Activated naive CD4-positive, alpha-beta T cell treated with anti-CD3 and anti-CD28 coated beads for 36 hours (primary cell): ENCODE results near the gene VSTM2B. TPM values are rescaled to one million over a fixed set of nuclear protein-coding genes. Genes with fewer than 3 reads are reported as not detected.
"Not testable (repeated sequence)": the region's sequence is repeated elsewhere in the genome, so short reads cannot be mapped to it uniquely, and the experiment has no call there.

Experiments used
- CTCF ChIA-PET: fragments of 350-600 bp; sonication (Branson Sonifier 250); formaldehyde crosslinking; loops from one replicate; lab custom pipeline; 2021; ENCODE audit warnings: antibody characterized with exemption; lab: Charles Lee
- DNase-seq: peaks from one replicate; pipeline ENCODE4 v3.0.0-alpha.2; 2020
- H3K27ac Mint-ChIP-seq: one replicate; pipeline ENCODE4 v1.8.0; 2021; ENCODE audit warnings: mild to moderate bottlenecking, mixed read lengths
- H3K27me3 Mint-ChIP-seq: one replicate; pipeline ENCODE4 v1.8.0; 2021; ENCODE audit warnings: low read depth, mixed read lengths
- H3K36me3 Mint-ChIP-seq: one replicate; pipeline ENCODE4 v1.8.0; 2021; ENCODE audit warnings: low read depth, mixed read lengths
- H3K4me1 Mint-ChIP-seq: one replicate; pipeline ENCODE4 v1.8.0; 2021; ENCODE audit warnings: low read depth, mixed read lengths
- H3K4me3 Mint-ChIP-seq: one replicate; pipeline ENCODE4 v1.8.0; 2021; ENCODE audit warnings: mild to moderate bottlenecking, moderate library complexity, mixed read lengths
- H3K9me3 Mint-ChIP-seq: one replicate; pipeline ENCODE4 v1.8.0; 2021; ENCODE audit warnings: mixed read lengths
- intact Hi-C: fragments of 100-400 bp; cut with micrococcal nuclease; formaldehyde crosslinking; loops from one replicate; pipeline ENCODE4 v1.15.1; 2023
- total RNA-seq, 2 experiments: library from RNA; stranded (reverse); gene quantifications; one replicate each; pipeline ENCODE4 v1.2.3, GENCODE V29; 2021

VSTM2B gene
- total RNA-seq, 2 experiments from 2014 or later: not detected

GRCh38 chr19:29486961-29487360, 38.8 kb upstream of the VSTM2B start:
- H3K9me3 Mint-ChIP-seq, H3K36me3 Mint-ChIP-seq, H3K4me3 Mint-ChIP-seq, CTCF ChIA-PET, H3K27ac Mint-ChIP-seq, DNase-seq, H3K4me1 Mint-ChIP-seq, intact Hi-C loops: not testable (repeated sequence)
- H3K27me3 Mint-ChIP-seq: peaks cover 28% of the 10 kb centered on the region

GRCh38 chr19:29487432-29487831, 38.4 kb upstream of the VSTM2B start:
- intact Hi-C loops: no loop called here
- Mint-ChIP-seq H3K4me1 (no peaks in the 10 kb centered on the region), H3K27ac (no peak overlapping the region), H3K27me3 (peaks cover 31% of the 10 kb centered on the region), H3K36me3 (no peaks in the 10 kb centered on the region), H3K4me3 (no peak overlapping the region), H3K9me3 (no peaks in the 10 kb centered on the region)
- CTCF ChIA-PET: no interaction called here
- DNase-seq: no peak

GRCh38 chr19:29488316-29488715, 37.5 kb upstream of the VSTM2B start:
- no peak overlapping the region for H3K4me3 Mint-ChIP-seq
- H3K36me3 Mint-ChIP-seq: no peaks in the 10 kb centered on the region
- H3K4me1 Mint-ChIP-seq: no peaks in the 10 kb centered on the region
- H3K27me3 Mint-ChIP-seq: peaks cover 34% of the 10 kb centered on the region
- intact Hi-C loops: no loop called here
- no peaks in the 10 kb centered on the region for H3K9me3 Mint-ChIP-seq
- CTCF ChIA-PET: no interaction called here
- H3K27ac Mint-ChIP-seq: no peak overlapping the region
- no peak for DNase-seq

GRCh38 chr19:29489172-29489951, 36.4 kb upstream of the VSTM2B start:
- no peak for DNase-seq
- CTCF ChIA-PET: no interaction called here
- no peaks in the 10 kb centered on the region for H3K9me3 Mint-ChIP-seq
- intact Hi-C loops: no loop called here
- H3K27ac Mint-ChIP-seq: no peak overlapping the region
- H3K4me3 Mint-ChIP-seq: no peak overlapping the region
- H3K36me3 Mint-ChIP-seq: no peaks in the 10 kb centered on the region
- H3K4me1 Mint-ChIP-seq: no peaks in the 10 kb centered on the region
- peaks cover 31% of the 10 kb centered on the region for H3K27me3 Mint-ChIP-seq

GRCh38 chr19:29491491-29491890, 34.3 kb upstream of the VSTM2B start:
- DNase-seq: no peak
- peaks cover 25% of the 10 kb centered on the region for H3K27me3 Mint-ChIP-seq
- intact Hi-C loops: no loop called here
- H3K4me1 Mint-ChIP-seq: no peaks in the 10 kb centered on the region
- no peaks in the 10 kb centered on the region for H3K9me3 Mint-ChIP-seq
- CTCF ChIA-PET: no interaction called here
- H3K27ac Mint-ChIP-seq: no peak overlapping the region
- no peaks in the 10 kb centered on the region for H3K36me3 Mint-ChIP-seq
- H3K4me3 Mint-ChIP-seq: no peak overlapping the region

- Mint-ChIP-seq H3K9me3 (no peaks in the 10 kb centered on the region), H3K27ac (no peak overlapping the region), H3K4me1 (no peaks in the 10 kb centered on the region), H3K4me3 (no peak overlapping the region), H3K27me3 (peaks cover 25% of the 10 kb centered on the region), H3K36me3 (no peaks in the 10 kb centered on the region)
- CTCF ChIA-PET: no interaction called here
- intact Hi-C loops: no loop called here
- no peak for DNase-seq
Measured at GRCh38 chr19:29491995-29492577, 33.7 kb upstream of the VSTM2B start.

GRCh38 chr19:29492769-29493168, 33.0 kb upstream of the VSTM2B start:
- no peak for DNase-seq
- Mint-ChIP-seq H3K9me3 (no peaks in the 10 kb centered on the region), H3K36me3 (no peaks in the 10 kb centered on the region), H3K4me3 (no peak overlapping the region), H3K27ac (no peak overlapping the region), H3K4me1 (no peaks in the 10 kb centered on the region), H3K27me3 (peaks cover 25% of the 10 kb centered on the region)
- CTCF ChIA-PET: no interaction called here
- intact Hi-C loops: no loop called here

GRCh38 chr19:29495091-29495490, 30.7 kb upstream of the VSTM2B start:
- Mint-ChIP-seq H3K27me3 (peaks cover 21% of the 10 kb centered on the region), H3K4me3 (no peak overlapping the region), H3K27ac (no peak overlapping the region), H3K4me1 (no peaks in the 10 kb centered on the region), H3K36me3 (no peaks in the 10 kb centered on the region), H3K9me3 (no peaks in the 10 kb centered on the region)
- CTCF ChIA-PET: no interaction called here
- DNase-seq: no peak
- intact Hi-C loops: no loop called here

GRCh38 chr19:29495901-29496441, 29.8 kb upstream of the VSTM2B start:
- intact Hi-C loops: no loop called here
- Mint-ChIP-seq H3K36me3 (no peaks in the 10 kb centered on the region), H3K4me3 (no peak overlapping the region), H3K4me1 (no peaks in the 10 kb centered on the region), H3K27ac (no peak overlapping the region), H3K27me3 (peaks cover 20% of the 10 kb centered on the region), H3K9me3 (no peaks in the 10 kb centered on the region)
- DNase-seq: no peak
- CTCF ChIA-PET: no interaction called here

GRCh38 chr19:29497241-29497640, 28.6 kb upstream of the VSTM2B start:
- no peak overlapping the region for H3K27ac Mint-ChIP-seq
- CTCF ChIA-PET: no interaction called here
- H3K36me3 Mint-ChIP-seq: no peaks in the 10 kb centered on the region
- no peak for DNase-seq
- H3K27me3 Mint-ChIP-seq: peaks cover 9% of the 10 kb centered on the region
- H3K4me1 Mint-ChIP-seq: no peaks in the 10 kb centered on the region
- intact Hi-C loops: no loop called here
- H3K4me3 Mint-ChIP-seq: no peak overlapping the region
- no peaks in the 10 kb centered on the region for H3K9me3 Mint-ChIP-seq

- Mint-ChIP-seq H3K4me1 (no peaks in the 10 kb centered on the region), H3K27ac (no peak overlapping the region), H3K27me3 (peaks cover 5% of the 10 kb centered on the region), H3K36me3 (no peaks in the 10 kb centered on the region), H3K9me3 (no peaks in the 10 kb centered on the region), H3K4me3 (no peak overlapping the region)
- no peak for DNase-seq
- intact Hi-C loops: no loop called here
- CTCF ChIA-PET: interaction anchor here (0.5 kb wide), 1 partner anchor 91 kb away, joined by 3 read pairs; no protein-coding TSS in a partner anchor
Measured at GRCh38 chr19:29497686-29498436, 27.9 kb upstream of the VSTM2B start.

GRCh38 chr19:29499261-29499920, 26.4 kb upstream of the VSTM2B start:
- Mint-ChIP-seq H3K27me3 (peaks cover 5% of the 10 kb centered on the region), H3K36me3 (no peaks in the 10 kb centered on the region), H3K27ac (no peak overlapping the region), H3K9me3 (no peaks in the 10 kb centered on the region), H3K4me3 (no peak overlapping the region), H3K4me1 (no peaks in the 10 kb centered on the region)
- CTCF ChIA-PET: no interaction called here
- intact Hi-C loops: no loop called here
- no peak for DNase-seq
